GM18526 (cell line): ENCODE data around the gene ATP2B1.

Source experiments
- POLR2A ChIP-seq: IDR thresholded peaks from 3 replicates; pipeline ENCODE4 v1.6.1; 2011; ENCODE audit not compliant: insufficient read length; ENCODE audit errors: extremely low read depth

The ATP2B1 gene

GRCh38 chr12:89651192-89651591 lies 57.4 kb downstream of the ATP2B1 start:
- no peak for TF ChIP-seq POLR2A

GRCh38 chr12:89650239-89650638 lies 58.4 kb downstream of the ATP2B1 start:
- no peak for TF ChIP-seq POLR2A

DNA sequence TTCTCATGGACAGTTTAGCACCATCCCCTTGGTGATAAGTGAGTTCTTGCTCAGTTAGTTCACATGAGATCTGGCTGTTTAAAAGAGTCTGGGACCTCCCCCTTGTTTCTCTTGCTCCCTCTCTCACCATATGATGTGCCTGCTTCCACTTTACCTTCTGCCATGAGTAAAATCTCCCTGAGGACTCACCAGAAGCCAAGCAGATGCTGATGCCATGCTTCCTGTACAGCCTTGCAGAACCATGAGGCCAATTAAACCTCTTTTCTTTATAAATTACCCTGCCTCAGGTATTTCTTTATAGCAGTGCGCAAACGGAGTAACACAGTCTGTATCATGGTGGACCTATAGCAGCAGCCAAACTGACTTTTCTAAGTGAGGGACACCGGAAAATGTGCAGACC lies 58.8 kb downstream of the ATP2B1 start:
- no peak for TF ChIP-seq POLR2A

- no peak for TF ChIP-seq POLR2A
Measured at GRCh38 chr12:89649139-89649538, 59.5 kb downstream of the ATP2B1 start.

DNA sequence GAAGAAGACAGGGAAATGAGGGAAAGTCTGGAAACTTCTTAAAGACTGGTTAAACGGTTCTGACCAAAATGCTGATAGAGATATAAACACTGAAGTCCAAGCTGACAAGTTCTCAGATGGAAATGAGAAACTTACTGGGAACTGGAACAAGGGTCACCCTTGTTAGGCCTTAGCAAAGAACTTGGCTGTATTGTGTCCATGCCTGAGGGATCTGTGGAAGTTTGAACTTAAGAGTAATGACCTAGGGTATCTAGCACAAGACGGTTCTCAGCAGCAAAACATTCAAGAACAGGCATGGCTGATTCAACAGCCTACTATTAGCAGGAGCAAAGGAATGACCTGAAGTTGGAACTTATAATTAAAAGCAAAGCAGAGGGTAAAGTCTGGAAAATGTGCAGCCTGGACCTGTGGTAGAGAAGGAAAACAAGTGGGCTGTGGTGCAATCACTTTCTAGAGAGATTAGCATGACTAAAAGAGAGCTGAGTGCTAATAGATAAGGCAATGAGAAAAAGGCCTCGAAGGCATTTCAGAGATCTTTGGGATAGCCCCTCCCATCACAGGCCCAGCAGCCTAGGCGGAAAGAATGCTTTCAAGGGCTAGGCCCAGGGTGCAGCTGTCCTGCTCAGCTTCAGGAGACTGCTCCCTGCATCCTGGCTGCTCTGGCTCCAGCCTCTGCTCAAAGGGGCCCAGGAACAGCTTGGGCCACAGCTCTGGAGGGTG lies 60.3 kb downstream of the ATP2B1 start:
- no peak for TF ChIP-seq POLR2A

- TF ChIP-seq POLR2A: no peak
Measured at GRCh38 chr12:89645434-89645833, 63.2 kb downstream of the ATP2B1 start.

GRCh38 chr12:89642959-89643358 lies 65.7 kb downstream of the ATP2B1 start:
- TF ChIP-seq POLR2A: no peak

DNA sequence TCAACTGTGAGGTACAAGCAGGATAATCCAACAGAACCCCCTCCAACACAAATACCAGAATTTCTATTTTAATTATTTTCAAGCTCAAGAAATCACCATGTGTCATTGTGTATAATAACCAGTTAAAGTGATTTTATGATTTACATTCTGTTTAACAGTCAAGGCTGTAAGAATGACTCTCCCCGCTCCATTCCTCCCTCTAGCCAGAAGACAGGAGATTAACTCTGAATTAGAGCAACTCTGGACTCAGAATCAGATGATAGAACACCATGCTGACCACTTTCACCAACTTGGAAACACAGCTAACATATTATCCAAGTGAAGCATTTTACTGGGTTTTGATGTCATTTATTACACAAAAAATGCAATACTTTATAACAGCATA lies 71.9 kb downstream of the ATP2B1 start:
- TF ChIP-seq POLR2A: no peak

- no peak for TF ChIP-seq POLR2A
Measured at GRCh38 chr12:89636052-89636775, 72.4 kb downstream of the ATP2B1 start.

- TF ChIP-seq POLR2A: no peak
Measured at GRCh38 chr12:89634508-89634907, 74.1 kb downstream of the ATP2B1 start.

DNA sequence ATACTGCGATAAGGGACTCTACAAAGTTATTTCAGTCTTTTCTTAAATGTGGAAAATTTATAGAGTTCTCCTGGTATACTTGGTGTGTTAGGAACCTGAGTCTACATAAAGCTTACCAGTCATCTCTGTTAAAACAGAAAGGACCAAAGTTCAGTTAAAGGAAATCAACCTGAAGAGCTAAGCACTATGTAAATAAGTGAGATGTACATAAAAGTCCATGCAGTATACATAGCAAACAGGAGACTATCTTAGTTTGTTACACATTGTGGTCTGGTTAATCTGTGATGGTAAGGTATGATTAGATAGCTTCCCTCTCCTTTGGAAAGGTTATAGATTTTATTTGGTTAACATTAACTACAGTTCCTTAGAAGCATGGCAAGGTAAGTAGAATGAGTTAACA lies 75.9 kb downstream of the ATP2B1 start:
- no peak for TF ChIP-seq POLR2A

GRCh38 chr12:89622115-89622514 lies 86.5 kb downstream of the ATP2B1 start:
- TF ChIP-seq POLR2A: no peak

DNA sequence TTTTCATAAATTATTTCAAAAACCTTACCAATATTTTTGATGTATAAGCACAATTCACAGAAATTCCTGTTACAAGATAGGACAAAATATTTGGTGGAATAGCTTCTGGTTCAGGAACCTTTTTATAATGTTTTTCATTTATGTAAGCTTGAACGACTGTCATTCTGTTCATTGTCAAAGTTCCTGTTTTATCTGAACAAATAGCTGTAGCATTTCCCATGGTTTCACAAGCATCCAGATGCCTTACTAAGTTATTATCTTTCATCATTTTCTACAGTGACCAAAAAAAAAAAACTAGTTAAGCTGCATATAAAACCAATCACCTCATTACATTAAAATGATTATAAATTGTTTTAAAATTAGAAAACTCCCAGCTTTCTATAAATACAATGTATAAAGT lies 87.1 kb downstream of the ATP2B1 start:
- no peak for TF ChIP-seq POLR2A

- TF ChIP-seq POLR2A: no peak
Measured at GRCh38 chr12:89619764-89620163, 88.9 kb downstream of the ATP2B1 start.

DNA sequence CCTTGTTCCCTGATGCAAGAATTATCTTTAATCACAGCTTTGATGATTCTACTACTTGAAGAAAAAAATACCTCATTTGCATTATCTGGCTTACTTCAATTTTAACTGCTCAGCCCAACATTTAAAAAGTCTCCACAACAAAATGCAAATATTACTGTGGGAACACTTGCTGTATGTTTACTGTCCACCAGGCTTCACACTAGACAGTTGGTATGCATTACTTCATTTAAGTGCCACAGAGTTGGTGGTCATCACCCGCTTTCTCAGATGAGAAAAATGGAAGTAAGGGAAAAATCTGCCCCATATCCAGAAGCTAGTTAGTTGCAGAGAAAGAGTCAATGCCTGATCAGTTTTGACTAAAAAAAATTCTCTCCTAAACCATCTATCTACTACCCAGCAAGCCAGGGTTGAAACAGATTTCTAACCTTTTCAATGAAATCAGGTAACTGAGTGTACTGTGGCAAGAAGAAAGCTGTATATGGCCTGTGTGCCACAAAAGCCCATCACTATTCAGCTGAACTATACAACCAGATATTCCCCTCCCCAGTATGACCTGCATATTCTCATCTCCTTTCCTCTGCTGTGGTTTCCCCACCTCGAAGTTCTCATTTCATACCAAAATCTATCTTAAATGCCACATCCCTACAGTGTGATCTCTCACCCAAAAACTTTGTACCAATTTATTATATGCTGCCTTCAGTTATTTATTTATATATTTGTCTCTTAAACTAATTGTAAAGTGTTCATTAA lies 90.3 kb downstream of the ATP2B1 start:
- TF ChIP-seq POLR2A: no peak

GRCh38 chr12:89610366-89610765 lies 98.3 kb downstream of the ATP2B1 start:
- no peak for TF ChIP-seq POLR2A
